HG03139 (cell line): ENCODE results near the gene PSMA8.
A peak's percentile ranks its signal among the peaks of the same experiment; 100 is the strongest.
"Not testable (repeated sequence)": the region's sequence is repeated elsewhere in the genome, so short reads cannot be mapped to it uniquely, and the experiment has no call there.

Experiments used
- ATAC-seq: cut with Tn5 transposase; IDR thresholded peaks from one replicate; pipeline ENCODE4 v1.9.1; 2021; ENCODE audit not compliant: unreplicated experiment

PSMA8 gene

DNA sequence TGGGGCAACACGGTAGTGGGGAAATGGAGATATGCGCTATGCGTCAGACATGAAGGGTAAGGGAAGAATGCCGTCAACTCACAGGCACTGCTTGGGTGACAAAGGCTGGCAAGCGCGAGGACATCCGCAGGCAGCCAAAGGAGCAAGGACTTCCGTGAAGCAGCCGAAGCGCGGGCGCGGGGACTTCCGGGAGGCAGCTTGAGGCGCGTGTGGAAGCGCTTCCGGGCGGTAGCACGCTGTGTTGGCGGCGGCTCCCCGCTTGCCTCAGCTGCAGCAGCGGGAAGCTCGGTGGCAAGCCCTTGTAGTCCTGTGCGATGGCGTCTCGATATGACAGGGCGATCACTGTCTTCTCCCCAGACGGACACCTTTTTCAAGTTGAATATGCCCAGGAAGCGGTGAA is at the start of gene PSMA8:
TSS of gene PSMA8 (plus strand) at position 218 of the 400 bp plus-strand sequence. CDS start at position 315, 97 bp downstream.
- no peak for ATAC-seq

DNA sequence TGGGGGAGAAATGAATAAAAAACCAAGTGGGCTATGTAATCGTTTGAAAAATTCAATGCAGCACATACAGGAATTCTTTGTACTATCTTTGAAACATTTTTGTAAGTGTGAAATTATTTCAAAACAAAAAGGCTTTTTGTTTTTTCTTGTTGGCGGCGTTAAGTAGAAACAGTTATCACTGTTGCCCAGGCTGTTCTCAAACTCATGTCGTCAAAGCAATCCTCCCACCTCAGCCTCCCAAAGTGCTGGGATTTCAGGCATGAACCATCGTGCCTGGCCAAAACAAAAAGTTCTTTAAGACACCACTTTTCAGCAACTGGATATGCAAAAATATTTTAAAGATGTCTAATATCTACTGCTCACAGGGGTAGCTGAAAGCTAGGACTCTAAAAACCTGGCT is 48.6 kb upstream of the PSMA8 start:
- no peak for ATAC-seq

DNA sequence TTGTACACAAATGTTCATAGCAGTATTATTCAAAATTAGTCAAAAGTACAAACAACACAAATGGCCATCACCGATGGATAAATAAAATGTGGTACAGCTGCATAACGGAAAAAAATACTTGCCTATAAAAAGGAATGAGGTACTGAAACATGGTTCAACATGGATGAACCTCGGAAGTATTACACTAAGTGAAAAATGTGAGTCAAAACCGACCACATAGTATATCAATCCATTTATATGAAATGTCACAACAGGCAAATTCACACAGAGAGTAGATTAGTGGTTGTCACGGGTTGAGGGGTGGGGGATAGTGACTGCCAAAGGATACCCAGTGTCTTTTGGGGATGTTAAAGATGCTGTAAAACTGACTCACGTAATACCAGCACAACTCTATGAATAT is 46.7 kb upstream of the PSMA8 start:
- no peak for ATAC-seq

DNA sequence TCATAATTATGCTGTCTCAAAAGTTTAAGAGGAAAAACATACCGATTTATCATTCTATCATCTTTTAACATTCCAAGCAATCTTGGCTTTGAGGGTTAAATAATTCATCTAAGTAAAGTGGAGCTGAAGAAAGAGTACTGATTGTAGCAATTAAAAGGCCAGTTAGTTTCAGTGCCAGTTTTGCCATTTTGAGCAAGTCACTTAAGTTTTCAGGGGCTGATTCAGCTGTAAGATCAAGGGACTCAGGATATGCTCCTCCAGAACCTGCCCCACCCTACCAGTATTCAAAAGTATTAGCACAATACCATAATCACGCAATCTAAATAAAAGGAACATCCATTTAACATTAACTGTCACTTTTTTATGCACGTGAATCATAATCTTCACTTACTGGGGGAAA is 45.2 kb upstream of the PSMA8 start:
- no peak for ATAC-seq

DNA sequence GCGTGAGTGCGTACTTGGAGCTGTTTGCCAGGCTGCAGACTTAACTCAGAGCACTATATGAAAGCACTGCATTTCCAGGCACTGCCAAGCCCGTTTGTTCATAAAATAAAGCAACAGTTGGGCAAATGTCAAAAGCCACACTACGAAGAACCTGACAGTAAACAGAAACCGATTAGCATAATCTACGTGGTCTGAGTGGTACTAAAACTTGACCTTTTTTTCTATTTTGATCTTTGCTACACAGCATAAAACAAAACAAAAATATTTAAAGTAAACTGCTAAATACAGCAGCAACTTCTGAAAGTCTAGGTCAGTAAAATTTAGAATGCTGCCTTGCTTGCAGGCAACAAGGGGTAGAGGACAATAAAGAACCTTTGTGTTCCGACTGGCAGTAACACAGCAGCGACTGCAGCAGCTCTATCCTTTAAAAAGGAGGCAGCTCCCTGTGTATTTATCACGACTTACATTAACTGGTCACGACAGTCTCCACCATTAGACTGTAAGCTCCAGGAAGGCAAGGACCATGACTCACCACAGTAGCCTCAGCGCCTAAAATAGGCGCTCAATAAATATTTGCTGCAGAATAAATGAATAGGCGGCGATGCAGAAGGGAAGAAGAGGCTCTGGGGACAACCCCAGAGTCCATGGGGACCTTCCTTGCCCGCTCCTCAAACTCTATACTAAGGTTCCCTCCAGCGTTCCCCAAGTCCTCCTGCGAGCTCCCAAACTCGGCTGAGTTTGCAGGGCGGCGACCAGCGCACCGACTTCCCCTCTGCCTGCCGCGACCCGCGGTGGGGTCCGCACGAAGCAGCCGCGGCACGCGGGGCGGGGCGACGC is 44.2 kb upstream of the PSMA8 start:
- ATAC-seq: peak; percentile 19

DNA sequence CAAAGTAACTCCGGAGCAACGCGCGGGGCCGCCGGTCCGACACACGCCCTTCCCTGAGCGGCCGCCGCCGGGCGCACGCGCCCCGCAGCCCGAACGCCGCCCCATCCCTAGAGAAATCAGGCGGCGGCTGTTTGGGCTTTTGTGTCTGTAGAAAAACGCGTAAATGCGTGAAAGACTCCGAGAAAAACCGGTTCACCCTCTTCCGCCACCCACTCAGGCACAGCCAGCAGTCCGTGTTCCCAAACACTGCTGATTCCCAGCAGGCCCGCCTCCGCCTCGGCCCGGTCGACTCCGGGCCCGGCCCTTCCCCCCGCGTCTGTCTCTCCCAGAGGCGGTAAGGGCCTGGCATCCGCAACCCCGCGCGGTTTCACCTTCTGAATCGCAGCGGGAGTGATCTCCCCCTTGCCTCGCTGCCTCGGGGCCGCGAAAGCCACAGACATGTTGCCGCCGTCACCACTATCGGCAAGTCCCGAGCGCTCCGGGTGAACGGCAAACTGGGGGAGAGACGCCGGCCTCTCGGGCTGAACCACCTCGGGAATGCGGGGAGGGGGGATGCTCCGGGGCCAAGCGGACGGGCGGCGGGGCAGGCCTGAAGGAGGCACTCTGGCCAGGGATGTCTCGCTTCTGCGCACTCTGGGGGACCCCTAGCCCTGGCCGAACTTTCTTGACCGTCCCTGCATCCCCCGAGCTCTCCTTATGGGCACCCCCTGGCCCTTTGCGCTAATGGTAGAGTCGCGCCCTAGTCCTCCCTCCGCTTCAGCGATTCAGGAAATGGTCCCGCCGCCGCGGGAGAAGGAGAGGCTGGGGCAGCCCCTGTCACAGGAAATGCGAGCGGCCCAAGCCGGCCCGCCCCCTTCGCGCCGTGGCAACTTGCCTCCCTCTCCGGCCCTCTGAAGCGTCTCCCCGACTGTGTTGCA is 43.3 kb upstream of the PSMA8 start, which contains the start of gene SS18:
TSS of gene SS18 (minus strand) at position 484 of the 917 bp plus-strand sequence. CDS start at position 440, 44 bp downstream.
- peak; percentile 79 for ATAC-seq

DNA sequence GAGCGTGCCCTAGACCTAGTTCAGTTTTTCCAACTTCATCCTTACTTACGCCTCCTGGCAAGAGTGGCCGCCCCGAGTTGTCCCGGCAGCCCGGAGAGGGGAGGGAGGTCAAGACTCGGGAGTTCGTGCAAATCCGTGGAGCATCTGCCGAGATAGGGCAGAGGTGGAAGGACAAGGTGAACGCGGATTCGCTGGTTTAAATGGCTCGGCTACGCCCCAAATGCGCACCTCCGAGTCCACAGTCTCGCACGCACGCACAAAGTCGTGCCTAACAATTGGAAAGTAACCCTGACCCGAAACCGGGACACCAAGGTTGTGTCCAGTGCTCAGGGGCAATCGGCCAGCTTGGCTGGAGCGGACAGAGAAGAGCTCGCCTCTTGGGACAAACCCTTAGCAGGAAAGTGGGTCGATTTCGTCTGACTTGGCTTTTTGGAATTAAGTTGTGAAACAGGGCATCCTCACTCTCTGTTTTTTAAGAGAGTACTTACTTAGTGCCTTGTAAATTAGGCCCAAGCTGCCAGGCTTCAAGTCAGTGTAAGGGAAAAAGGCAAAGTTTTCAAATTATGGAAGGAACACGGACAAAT is 42.5 kb upstream of the PSMA8 start:
- ATAC-seq: peak; percentile 40

DNA sequence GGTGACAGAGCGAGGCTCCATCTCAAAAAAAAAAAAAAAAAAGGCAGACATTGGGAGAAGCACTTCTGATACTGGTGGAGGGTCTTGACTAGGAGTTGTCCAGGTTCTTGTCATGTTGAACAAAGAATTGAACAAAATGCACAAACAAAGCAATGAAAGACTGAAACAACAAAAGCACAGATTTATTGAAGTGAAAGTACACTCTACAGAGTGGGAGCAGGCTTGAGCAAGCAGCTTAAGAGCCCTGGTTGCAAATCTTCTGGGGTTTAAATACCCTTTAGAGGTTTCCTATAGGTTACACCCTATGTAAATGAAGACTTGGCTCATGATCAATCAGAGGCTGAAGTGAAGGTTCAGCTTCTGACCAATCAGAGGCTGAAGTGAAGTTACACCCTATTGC is 36.8 kb upstream of the PSMA8 start:
- no peak for ATAC-seq

DNA sequence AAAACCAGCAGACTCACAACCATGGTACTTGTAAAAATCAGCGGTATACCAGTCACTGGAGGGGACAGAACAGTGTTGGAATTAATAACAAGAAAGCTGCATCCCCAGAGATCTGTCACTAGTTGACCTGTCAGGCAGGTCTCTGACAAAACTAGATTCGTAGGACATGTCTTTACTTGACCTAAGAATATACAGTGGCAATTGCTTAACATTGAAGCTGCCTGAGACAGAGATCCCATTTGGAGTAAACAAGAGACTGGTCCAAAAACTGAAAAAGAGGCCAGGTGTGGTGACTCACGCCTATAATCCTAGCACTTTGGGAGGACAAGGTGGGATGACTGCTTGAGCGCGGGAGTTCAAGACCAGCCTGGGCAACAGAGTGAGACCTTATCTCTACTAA is 36.1 kb upstream of the PSMA8 start:
- ATAC-seq: no peak

DNA sequence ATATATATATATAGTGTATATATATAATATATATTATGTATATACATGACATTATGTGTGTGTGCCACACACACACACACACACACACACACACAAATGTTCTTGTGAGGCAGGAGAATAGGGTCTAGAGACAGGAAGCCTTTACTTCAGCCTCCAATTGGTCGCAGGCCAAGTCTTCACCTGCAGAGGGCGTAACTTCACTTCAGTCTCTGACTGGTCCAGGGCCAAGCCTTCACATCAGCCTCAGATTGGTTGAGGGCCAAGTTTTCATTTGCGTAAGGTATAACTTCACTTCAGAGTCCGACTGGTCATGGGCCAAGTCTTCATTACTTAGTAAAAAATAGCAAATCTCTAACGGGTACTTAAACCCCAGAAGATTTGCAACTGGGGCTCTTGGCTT is 30.1 kb upstream of the PSMA8 start:
- no peak for ATAC-seq

DNA sequence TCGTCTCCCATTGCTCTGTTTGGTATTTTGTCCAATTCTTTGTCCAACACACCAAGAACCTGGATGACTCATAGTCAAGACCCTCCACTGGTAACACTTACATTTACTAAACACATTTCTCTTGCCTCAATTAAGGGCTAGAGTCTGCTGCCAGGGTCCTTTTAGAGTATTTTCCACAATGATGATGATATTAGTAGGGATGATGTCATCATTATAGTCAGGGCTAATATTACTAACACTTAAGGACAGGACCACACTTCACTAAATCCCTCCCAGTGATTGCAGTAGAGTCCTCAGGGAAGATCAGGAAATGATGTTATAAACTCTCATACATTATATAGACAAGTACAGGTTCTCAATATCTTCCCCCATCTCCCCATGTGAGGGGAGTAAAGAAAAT is 29.6 kb upstream of the PSMA8 start:
- ATAC-seq: no peak

DNA sequence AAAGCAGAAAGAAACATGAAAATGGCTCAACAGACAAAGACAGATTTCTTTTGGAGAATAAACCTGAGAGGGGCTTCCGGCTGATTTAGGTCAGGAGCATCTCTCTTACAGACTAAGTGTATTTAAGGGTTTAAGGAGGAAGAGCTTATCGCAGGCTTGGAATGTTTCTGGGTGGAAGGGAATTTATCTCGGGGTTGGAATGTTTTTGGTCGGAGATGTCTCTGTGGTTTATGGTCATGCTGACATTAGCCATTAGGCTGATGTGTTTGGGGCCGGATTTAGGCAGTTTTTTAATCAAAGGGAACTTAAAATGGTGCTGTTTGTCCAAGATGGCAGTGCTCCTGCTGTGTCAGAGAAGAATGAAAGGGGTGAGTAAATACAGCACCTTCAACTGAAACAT is 14.4 kb upstream of the PSMA8 start:
- no peak for ATAC-seq

DNA sequence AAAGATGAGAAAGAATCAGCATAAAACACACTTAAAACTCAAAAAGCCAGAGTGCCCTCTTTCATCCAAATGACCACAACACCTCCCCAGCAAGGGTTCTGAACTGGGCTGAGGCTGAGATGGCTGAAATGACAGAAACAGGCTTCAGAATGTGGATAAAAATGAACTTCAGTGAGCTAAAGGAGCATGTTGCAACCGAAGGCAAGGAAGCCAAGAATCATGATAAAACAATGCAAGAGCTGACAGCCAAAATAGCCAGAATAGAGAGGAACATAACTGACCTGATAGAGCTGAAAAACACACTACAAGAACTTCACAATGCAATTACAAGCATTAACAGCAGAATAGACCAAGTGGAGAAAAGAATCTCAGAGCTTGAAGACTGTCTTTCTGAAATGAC is 12.2 kb upstream of the PSMA8 start:
- ATAC-seq: no peak

DNA sequence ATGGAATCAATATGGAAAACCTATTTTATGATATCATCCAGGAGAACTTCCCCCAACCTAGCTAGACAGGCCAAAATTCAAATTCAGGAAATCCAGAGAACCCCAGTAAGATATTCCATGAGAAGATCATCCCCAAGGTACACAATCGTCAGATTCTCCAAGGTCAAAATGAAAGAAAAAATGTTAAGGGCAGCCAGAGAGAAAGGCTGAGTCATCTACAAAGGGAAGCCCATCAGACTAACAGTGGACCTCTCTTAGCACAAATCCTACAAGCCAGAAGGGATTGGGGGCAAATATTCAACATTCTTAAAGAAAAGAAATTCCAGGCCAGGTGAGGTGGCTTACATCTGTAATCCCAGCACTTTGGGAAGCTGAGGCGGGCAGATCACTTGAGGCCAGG is 11.7 kb upstream of the PSMA8 start:
- ATAC-seq: not testable (repeated sequence)

DNA sequence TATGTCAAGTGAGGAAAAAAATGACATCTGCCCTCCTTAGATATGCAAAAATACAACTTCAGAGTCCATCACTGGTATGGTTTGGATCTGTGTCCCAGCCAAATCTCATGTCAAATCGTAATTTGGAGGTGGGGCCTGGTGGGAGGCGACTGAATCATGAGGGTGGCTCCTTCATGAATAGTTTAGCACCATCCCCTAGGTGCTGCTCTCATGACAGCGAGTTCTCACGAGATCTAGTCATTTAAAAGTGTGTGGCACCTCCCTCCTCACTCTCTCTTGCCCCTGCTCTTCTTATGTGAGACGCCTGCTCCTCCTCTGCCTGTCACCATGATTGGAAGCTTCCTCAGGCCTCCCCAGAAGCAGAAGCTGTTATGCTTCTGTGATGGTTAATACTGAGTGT is 5.9 kb upstream of the PSMA8 start:
- no peak for ATAC-seq

DNA sequence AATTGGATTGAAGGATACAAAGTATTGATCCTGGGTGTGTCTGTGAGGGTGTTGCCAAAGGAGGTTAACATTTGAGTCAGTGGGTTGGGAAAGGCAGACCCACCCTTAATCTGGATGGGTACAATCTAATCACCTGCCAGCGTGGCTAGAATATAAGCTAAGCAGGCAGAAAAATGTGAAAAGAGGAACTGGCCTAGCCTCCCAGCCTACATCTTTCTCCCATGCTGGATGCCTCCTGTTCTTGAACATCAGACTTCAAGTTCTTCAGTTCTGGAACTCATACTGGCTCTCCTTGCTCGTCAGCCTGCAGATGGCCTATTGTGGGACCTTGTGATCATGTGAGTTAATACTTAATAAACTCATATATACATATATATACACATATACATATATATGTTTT is 5.5 kb upstream of the PSMA8 start:
- not testable (repeated sequence) for ATAC-seq

DNA sequence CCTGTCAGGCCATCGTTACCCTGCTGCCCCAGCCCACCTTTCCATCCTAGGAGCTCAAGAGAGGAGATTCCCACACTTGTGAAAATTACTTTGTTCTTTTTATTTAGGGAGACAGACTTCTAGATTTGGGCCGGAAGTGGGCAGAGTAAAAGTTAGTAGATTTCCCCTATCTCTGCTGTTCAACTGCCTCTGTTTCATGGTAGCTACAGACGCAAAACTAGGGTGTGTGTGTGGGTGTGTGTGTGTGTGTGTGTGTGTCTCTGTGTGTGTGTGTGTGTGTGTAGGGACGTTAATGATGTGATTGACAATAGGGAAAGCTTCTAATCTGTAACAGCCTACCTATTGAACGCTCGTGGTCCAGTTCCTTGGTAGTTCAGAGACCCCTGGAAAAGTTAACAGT is 438 bp downstream of the PSMA8 start:
- ATAC-seq: no peak

DNA sequence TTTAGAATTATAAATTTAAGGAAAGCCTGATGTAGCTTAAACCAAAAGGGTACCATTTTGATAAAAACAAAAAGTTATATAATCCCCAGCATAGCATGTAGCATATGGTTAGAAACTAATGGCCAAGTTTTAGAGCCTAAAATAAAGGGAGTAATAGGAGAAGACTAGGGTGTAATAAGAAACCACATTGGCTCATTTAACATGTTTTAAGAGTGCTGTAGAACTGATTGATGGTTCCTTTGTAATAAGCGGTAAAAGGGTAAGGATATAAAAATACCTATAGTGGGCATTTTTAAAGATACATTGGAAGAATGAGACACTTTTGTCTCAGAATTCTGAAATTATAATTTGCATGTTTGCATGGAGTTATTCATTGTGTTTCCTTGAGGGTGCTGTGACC is 1.9 kb downstream of the PSMA8 start:
- ATAC-seq: no peak

DNA sequence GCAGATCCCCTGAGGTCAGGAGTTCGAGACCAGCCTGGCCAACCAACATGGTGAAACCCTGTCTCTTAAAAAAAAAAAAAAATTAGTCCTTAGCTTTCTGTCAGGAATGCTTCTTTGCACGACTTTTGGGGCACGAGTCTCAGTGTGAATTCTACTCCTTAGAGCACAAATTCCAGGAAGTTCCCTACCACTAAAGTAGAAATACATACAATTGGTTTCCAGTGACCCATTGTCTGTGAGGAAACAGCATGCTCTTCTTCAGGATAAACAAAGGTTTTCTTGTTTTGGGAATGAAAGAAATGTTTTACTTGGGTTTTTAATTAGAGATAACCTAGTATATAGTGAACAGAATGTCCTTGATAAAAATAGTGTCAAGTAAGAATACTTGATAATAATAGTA is 23.7 kb downstream of the PSMA8 start:
- ATAC-seq: no peak

DNA sequence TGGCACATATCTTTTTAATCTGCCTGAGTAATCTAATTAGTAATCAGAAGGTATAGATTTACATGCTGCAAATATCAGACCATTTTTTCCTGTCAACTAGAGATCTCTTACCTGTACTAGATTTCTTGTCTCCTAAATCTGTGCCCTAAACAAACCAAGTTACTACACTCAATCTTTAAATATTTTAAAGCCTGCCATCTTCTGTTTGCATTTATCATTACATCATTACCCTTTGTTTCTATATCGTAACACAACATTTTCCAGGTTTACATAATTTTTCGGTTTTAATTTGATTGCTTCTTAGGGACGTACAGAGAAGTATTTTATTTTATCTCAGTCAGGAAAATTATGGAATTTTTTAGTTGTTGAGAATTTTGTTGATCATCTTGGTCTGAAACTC is 25.7 kb downstream of the PSMA8 start:
- ATAC-seq: no peak

DNA sequence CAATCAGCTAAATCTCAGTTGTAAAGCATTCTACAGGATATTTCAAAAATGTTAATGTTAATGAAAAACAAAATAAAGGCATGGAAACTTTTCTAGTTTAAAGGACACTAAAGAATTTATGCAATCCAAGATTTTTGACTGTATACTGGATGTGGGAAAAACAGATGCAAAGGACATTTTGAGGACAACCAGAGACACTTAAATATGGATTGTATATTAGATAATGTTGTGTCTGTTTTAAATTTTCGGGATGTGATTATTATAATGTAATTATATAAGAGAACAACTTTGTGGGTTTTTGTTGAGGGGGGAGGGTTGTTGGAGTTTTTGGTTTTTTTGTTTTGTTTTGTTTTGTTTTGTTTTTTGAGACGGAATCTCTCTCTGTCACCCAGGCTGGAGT is 30.9 kb downstream of the PSMA8 start:
- no peak for ATAC-seq

DNA sequence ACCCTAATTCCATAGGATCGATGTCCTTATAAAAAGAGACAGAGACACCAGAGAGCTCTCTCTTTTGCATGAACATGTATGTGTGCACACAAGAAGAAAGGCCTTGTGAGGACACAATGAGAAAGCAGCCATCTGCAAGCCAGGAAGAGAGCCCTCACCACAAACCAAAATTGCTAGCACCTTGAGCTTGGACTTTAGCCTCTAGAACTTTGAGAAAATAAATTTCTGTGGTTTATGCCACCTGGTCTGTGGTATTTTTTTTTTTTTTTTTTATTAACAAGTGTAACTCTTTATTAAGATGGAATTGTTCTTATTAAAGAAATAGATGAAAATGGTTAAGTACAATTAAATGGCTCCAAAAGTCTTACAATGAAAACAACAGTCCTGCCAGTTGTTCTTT is 33.9 kb downstream of the PSMA8 start:
- ATAC-seq: peak; percentile 86
